ENCODE measurements around the gene RELN.

The RELN gene

GRCh38 chr7:103795107-103795506, 194.4 kb downstream of the RELN start:
- TF ChIP-seq FOXP2 (optimal IDR thresholded peaks at IDR 0.05; ENCODE audit: borderline replicate concordance, extremely low read depth, extremely low read length, insufficient read depth), result no peak
- no peak for TF ChIP-seq TAF1 (IDR thresholded peaks at IDR 0.05; ENCODE audit: borderline replicate concordance, insufficient read depth, low read length)
- TF ChIP-seq REST (IDR thresholded peaks at IDR 0.05; ENCODE audit: insufficient read depth in 1 of 2, low read depth in 2 of 2, low read length in 2 of 2), result no peak
- TF ChIP-seq POLR2AphosphoS5 (IDR thresholded peaks at IDR 0.05; ENCODE audit: low read depth, low read length), result no peak
- TF ChIP-seq SIN3A (IDR thresholded peaks at IDR 0.05; ENCODE audit: borderline replicate concordance, insufficient read depth, low read length), result no peak

GRCh38 chr7:103794424-103794823, 195.0 kb downstream of the RELN start:
- TF ChIP-seq FOXP2 (optimal IDR thresholded peaks at IDR 0.05; ENCODE audit: borderline replicate concordance, extremely low read depth, extremely low read length, insufficient read depth) (no peak), TAF1 (IDR thresholded peaks at IDR 0.05; ENCODE audit: borderline replicate concordance, insufficient read depth, low read length) (no peak), SIN3A (IDR thresholded peaks at IDR 0.05; ENCODE audit: borderline replicate concordance, insufficient read depth, low read length) (no peak), REST (IDR thresholded peaks at IDR 0.05; ENCODE audit: insufficient read depth in 1 of 2, low read depth in 2 of 2, low read length in 2 of 2) (no peak), POLR2AphosphoS5 (IDR thresholded peaks at IDR 0.05; ENCODE audit: low read depth, low read length) (no peak)

GRCh38 chr7:103793614-103794013, 195.8 kb downstream of the RELN start:
- TF ChIP-seq REST (IDR thresholded peaks at IDR 0.05; ENCODE audit: insufficient read depth in 1 of 2, low read depth in 2 of 2, low read length in 2 of 2) (no peak), TAF1 (IDR thresholded peaks at IDR 0.05; ENCODE audit: borderline replicate concordance, insufficient read depth, low read length) (no peak)

GRCh38 chr7:103791894-103792293, 197.6 kb downstream of the RELN start:
- TF ChIP-seq FOXP2 (optimal IDR thresholded peaks at IDR 0.05; ENCODE audit: borderline replicate concordance, extremely low read depth, extremely low read length, insufficient read depth) (no peak), SIN3A (IDR thresholded peaks at IDR 0.05; ENCODE audit: borderline replicate concordance, insufficient read depth, low read length) (no peak), POLR2AphosphoS5 (IDR thresholded peaks at IDR 0.05; ENCODE audit: low read depth, low read length) (no peak), REST (IDR thresholded peaks at IDR 0.05; ENCODE audit: insufficient read depth in 1 of 2, low read depth in 2 of 2, low read length in 2 of 2) (no peak), TAF1 (IDR thresholded peaks at IDR 0.05; ENCODE audit: borderline replicate concordance, insufficient read depth, low read length) (no peak)

GRCh38 chr7:103784646-103785286, 204.7 kb downstream of the RELN start:
- TF ChIP-seq FOXP2 (optimal IDR thresholded peaks at IDR 0.05; ENCODE audit: borderline replicate concordance, extremely low read depth, extremely low read length, insufficient read depth) (no peak), POLR2AphosphoS5 (IDR thresholded peaks at IDR 0.05; ENCODE audit: low read depth, low read length) (no peak), SIN3A (IDR thresholded peaks at IDR 0.05; ENCODE audit: borderline replicate concordance, insufficient read depth, low read length) (no peak), REST (IDR thresholded peaks at IDR 0.05; ENCODE audit: insufficient read depth in 1 of 2, low read depth in 2 of 2, low read length in 2 of 2) (no peak), TAF1 (IDR thresholded peaks at IDR 0.05; ENCODE audit: borderline replicate concordance, insufficient read depth, low read length) (no peak)

Measured in PFSK-1 (cell line).